Right atrium auricular region (tissue), 2 donors: ENCODE results near the gene CACNA1A. TPM values are rescaled to one million over a fixed set of nuclear protein-coding genes. Genes with fewer than 3 reads are reported as not detected.
"Not testable (repeated sequence)": the region's sequence is repeated elsewhere in the genome, so short reads cannot be mapped to it uniquely, and the experiment has no call there.

Experiments
- DNase-seq: peaks from one replicate; pipeline ENCODE4 v3.0.0-alpha.2; 2019; ENCODE audit warnings: low spot score
- H3K27ac ChIP-seq, 2 donors: fragments of 200-600 bp; sonication (generic); 1 replicate in 1 of 2; 2 replicates in 1 of 2; pipeline ENCODE4 v1.5.1; 2016 to 2019
- H3K27me3 ChIP-seq, 2 donors: fragments of 200-600 bp; sonication (generic); one replicate each; pipeline versions ENCODE4 v1.5.1 to v1.6.0; 2017 to 2019
- H3K36me3 ChIP-seq: fragments of 200-600 bp; sonication (generic); one replicate; pipeline ENCODE4 v1.5.1; 2016
- H3K4me1 ChIP-seq, 2 donors: fragments of 200-600 bp; sonication (generic); one replicate each; pipeline versions ENCODE4 v1.5.1 to v1.6.0; 2017 to 2019
- H3K4me3 ChIP-seq, 2 donors: fragments of 200-600 bp; sonication (generic); 1 replicate in 1 of 2; 2 replicates in 1 of 2; pipeline ENCODE4 v1.5.1; 2017 to 2019; ENCODE audit warnings: mild to moderate bottlenecking in 1 of 2, moderate library complexity in 1 of 2
- H3K9me3 ChIP-seq, 2 donors: fragments of 200-600 bp; sonication (generic); one replicate each; pipeline ENCODE4 v1.5.1; 2019
- total RNA-seq, 2 donors: library from RNA; depleted of rRNA; stranded (reverse); fragments of >200 nt; gene quantifications; one replicate each; pipeline ENCODE4 v1.1.0, GENCODE V29; 2016
- TF ChIP-seq, protein P1 (sequence below), 2 donors: fragments of 200-600 bp; sonication (generic); IDR thresholded peaks; one replicate each; pipeline ENCODE4 v1.5.1; 2019; ENCODE audit warnings: antibody characterized with exemption in 2 of 2

The CACNA1A gene
- total RNA-seq, 2 donors from 2014 or later = 0.28 to 0.48 TPM

DNA sequence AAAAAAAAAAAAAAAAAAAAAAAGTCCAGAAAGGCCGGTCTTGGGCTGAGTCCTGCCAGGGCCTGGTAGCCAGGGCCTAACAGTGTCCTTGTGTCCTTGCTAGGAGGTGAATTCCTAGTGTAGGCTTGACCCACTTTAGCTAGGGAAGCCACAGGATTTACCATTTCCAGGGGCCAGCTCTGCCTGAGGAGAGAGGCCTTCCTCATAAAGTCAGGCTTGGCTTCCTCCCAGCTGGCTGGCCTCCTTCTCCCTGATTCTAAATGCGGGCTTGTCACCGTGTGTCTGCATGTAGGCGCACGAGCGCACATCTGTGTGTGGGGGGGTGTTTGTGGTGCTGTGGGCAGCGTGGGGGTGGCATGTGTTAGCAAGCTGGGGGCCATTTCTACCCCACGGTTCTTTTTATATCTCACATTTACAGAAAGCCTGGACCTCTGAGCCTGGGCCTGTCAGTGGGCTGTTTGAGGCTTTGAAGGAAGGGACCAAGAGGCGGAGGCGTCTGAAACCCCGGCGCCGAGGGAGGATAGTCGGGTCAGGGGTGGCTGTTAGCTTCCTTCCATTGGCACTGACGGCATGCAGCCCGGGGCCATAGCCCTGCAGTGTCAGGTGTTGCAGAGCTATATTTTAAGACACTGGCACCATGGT, 324.4 kb downstream of the CACNA1A start:
- DNase-seq = no peak
- peak overlapping the region; percentile 46 to 59 for H3K27ac ChIP-seq

DNA sequence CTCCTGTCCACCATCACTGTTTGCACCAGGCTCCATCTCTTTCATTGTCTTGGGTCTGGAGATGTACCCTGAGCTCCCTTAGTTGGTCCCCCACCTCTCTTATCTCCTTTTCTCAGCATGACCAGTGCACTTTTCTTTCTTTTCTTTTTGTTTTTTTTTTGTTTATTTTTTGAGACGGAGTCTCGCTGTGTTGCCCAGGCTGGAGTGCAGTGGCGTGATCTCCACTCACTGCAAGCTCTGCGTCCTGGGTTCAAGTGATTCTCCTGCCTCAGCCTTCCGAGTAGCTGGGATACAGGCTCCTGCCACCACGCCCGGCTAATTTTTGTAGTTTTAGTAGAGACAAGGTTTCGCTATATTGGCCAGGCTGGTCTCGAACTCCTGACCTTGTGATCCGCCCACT, 328.0 kb downstream of the CACNA1A start:
- not testable (repeated sequence) for H3K27me3 ChIP-seq, H3K4me3 ChIP-seq, H3K27ac ChIP-seq, H3K36me3 ChIP-seq, DNase-seq, H3K9me3 ChIP-seq
- H3K4me1 ChIP-seq = peaks cover 0 to 14% of the 10 kb centered on the region in 2 donors

More for the DNA sequence above, 324.4 kb downstream of the CACNA1A start:
- Histone ChIP-seq H3K27me3 (no peaks in the 10 kb centered on the region), H3K4me3 (no peak overlapping the region), H3K36me3 (no peaks in the 10 kb centered on the region), H3K4me1 (peaks cover 0 to 13% of the 10 kb centered on the region in 2 donors), H3K9me3 (no peaks in the 10 kb centered on the region)
- TF ChIP-seq, protein P1, sequence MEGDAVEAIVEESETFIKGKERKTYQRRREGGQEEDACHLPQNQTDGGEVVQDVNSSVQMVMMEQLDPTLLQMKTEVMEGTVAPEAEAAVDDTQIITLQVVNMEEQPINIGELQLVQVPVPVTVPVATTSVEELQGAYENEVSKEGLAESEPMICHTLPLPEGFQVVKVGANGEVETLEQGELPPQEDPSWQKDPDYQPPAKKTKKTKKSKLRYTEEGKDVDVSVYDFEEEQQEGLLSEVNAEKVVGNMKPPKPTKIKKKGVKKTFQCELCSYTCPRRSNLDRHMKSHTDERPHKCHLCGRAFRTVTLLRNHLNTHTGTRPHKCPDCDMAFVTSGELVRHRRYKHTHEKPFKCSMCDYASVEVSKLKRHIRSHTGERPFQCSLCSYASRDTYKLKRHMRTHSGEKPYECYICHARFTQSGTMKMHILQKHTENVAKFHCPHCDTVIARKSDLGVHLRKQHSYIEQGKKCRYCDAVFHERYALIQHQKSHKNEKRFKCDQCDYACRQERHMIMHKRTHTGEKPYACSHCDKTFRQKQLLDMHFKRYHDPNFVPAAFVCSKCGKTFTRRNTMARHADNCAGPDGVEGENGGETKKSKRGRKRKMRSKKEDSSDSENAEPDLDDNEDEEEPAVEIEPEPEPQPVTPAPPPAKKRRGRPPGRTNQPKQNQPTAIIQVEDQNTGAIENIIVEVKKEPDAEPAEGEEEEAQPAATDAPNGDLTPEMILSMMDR (IDR thresholded peaks at IDR 0.05) = no peak

DNA sequence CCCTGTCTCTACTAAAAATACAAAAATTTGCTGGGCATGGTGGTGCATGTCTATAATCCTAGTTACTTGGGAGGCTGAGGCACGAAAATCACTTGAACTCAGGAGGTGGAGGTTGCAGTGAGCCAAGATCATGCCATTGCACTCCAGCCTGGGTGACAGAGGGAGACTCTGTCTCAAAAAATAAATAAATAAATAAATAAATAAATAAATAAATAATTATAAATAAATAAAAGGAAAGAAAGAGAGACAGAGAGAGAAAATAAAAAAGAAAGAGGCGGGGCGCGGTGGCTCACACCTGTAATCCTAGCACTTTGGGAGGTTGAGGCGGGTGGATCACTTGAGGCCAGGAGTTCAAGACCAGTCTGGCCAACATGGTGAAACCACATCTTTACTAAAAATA, 328.7 kb downstream of the CACNA1A start:
- not testable (repeated sequence) for H3K4me3 ChIP-seq, H3K27me3 ChIP-seq, H3K9me3 ChIP-seq, H3K27ac ChIP-seq, H3K36me3 ChIP-seq, DNase-seq
- peaks cover 0 to 21% of the 10 kb centered on the region in 2 donors for H3K4me1 ChIP-seq

DNA sequence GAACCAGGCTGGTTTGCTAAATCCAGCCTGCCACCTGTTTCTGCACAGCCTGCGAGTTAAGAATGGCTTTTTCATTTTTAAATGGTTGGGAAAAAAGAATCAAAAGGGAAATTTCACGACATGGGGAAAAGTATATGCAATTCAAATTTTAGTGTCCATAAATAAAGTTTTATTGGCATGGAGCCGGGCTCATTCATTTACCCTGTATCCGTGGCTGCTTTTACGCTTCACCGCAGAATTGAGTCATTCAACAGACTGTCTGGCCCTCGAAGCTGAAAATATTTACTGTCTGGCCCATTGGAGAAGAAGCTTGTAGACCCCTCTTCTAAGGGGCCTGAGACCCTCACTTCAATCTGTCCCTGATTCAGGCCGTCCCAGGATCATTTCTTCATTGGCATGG, 329.9 kb downstream of the CACNA1A start:
- Histone ChIP-seq H3K4me1 (peaks cover 0 to 18% of the 10 kb centered on the region in 2 donors), H3K4me3 (no peak overlapping the region), H3K36me3 (no peaks in the 10 kb centered on the region), H3K27ac (no peak overlapping the region), H3K9me3 (no peaks in the 10 kb centered on the region), H3K27me3 (no peaks in the 10 kb centered on the region)
- TF ChIP-seq, protein P1 (IDR thresholded peaks at IDR 0.05) = no peak
- no peak for DNase-seq

DNA sequence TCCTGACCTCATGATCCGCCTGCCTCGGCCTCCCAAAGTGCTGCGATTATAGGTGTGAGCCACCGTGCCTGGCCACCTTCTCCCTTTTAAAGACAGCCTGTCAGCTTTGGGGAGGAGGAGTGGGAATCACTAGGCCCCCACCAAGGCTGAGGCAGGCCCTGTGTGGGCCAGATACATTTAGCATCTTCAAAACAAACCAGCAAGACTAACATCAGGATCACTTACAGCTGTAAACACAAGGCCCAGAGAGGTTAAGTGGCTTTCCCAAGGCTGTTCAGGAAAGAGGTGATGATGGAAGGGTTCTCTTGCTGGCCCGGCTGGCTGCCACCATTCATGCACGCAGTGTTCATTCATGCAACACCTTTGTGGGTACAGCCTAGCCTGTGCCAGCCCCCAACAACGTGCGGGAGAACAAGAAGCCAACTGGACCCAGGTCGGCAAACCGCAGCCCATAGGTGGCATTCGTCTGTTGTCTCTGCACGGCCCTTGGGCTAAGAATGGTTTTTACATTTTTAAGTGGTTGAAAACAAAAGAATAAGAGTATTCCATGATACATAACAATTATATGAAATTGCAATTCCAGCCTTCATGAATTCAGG, 333.0 kb downstream of the CACNA1A start:
- H3K27me3 ChIP-seq = no peaks in the 10 kb centered on the region
- H3K4me1 ChIP-seq = peaks cover 0 to 17% of the 10 kb centered on the region in 2 donors
- H3K36me3 ChIP-seq = no peaks in the 10 kb centered on the region
- TF ChIP-seq, protein P1 (IDR thresholded peaks at IDR 0.05) = no peak
- H3K27ac ChIP-seq = peak overlapping the region; percentile 64 to 67
- H3K4me3 ChIP-seq = no peak overlapping the region
- DNase-seq = no peak
- no peaks in the 10 kb centered on the region for H3K9me3 ChIP-seq

DNA sequence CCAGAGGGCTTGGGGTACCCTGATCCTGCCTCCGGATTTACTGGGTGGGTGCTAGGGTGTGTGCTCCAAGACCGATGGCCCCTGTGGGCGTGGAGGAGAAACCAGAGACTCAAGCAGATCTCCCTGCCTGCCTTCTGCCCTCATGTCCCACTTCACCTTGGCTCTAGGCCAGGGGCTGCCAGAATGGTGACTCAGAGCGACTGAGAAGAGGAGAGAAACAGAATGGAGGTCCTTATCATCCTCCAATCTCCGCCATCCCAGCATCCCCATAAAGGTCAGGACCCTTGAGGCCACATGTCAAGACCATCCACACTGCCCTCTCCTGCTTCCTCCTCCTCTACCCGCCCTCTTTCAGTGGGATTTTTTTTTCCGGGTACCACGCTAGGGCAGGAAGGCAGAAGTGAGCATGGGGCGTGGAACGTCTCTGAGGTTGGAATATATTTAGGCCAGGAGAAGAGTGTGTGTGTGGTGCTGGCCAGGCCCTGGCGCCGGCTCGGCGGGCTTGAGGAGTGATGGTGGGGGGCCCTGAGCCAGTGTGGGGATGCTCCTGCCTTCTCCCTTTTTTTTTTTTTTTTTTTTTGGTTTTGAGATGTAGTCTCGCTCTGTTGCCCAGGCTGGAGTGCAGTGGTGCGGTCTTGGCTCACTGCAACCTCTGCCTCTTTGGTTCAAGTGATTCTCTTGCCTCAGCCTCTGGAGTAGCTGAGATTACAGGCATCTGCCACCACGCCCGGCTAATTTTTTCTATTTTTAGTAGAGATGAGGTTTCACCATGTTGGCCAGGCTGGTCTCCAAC, 333.7 kb downstream of the CACNA1A start:
- TF ChIP-seq, protein P1 (IDR thresholded peaks at IDR 0.05) = no peak
- H3K27me3 ChIP-seq = no peaks in the 10 kb centered on the region
- no peak overlapping the region for H3K4me3 ChIP-seq
- DNase-seq = peak; percentile 88
- H3K36me3 ChIP-seq = no peaks in the 10 kb centered on the region
- peaks cover 0 to 24% of the 10 kb centered on the region in 2 donors for H3K4me1 ChIP-seq
- H3K27ac ChIP-seq = peak overlapping the region; percentile 64 to 67
- H3K9me3 ChIP-seq = no peaks in the 10 kb centered on the region
